SJSA1 (cell line): ENCODE results near the gene FRMD4A. TPM values are rescaled to one million over a fixed set of nuclear protein-coding genes. Genes with fewer than 3 reads are reported as not detected.

Source experiments
- DNase-seq, 2 experiments: peaks; one replicate each; pipeline ENCODE4 v3.0.0-alpha.2; 2015 to 2020; ENCODE audit warnings: low spot score in 2 of 2, low read depth in 1 of 2
- H3K27ac ChIP-seq: fragments of 250-450 bp; sonication (Bioruptor Pico); 2 replicates; pipeline ENCODE4 v1.5.1; 2020; ENCODE audit warnings: mild to moderate bottlenecking, moderate library complexity
- H3K27me3 ChIP-seq: fragments of 250-450 bp; sonication (Bioruptor Pico); replicated peaks from 2 replicates; pipeline ENCODE4 v1.5.1; 2020; ENCODE audit warnings: mild to moderate bottlenecking, moderate library complexity
- H3K36me3 ChIP-seq: fragments of 250-450 bp; sonication (Bioruptor Pico); 2 replicates; pipeline ENCODE4 v1.5.1; 2020; ENCODE audit warnings: mild to moderate bottlenecking
- H3K4me1 ChIP-seq: fragments of 250-450 bp; sonication (Bioruptor Pico); replicated peaks from 2 replicates; pipeline ENCODE4 v1.6.1; 2021; ENCODE audit warnings: mild to moderate bottlenecking
- H3K4me3 ChIP-seq: fragments of 250-450 bp; sonication (Bioruptor Pico); 2 replicates; pipeline ENCODE4 v1.5.1; 2020; ENCODE audit warnings: mild to moderate bottlenecking
- H3K9me3 ChIP-seq: fragments of 250-450 bp; sonication (Bioruptor Pico); replicated peaks from 2 replicates; pipeline ENCODE4 v1.5.1; 2020; ENCODE audit warnings: mild to moderate bottlenecking
- total RNA-seq: library from RNA; depleted of rRNA; stranded (reverse); fragments of >200 nt; shearing (Covaris generic); gene quantifications from 2 replicates; pipeline ENCODE4 v1.2.3, GENCODE V29; 2014

FRMD4A gene
- total RNA-seq, 1 experiment from 2014 or later: 6.2 TPM

GRCh38 chr10:14296065-14296709, 34.5 kb downstream of the FRMD4A start:
- Histone ChIP-seq H3K9me3 (no peaks in the 10 kb centered on the region), H3K4me1 (no peaks in the 10 kb centered on the region), H3K27ac (no peak overlapping the region), H3K27me3 (no peaks in the 10 kb centered on the region; the same call in 1 of the 2 replicates), H3K4me3 (no peak overlapping the region), H3K36me3 (no peaks in the 10 kb centered on the region)
- DNase-seq: no peak

GRCh38 chr10:14294347-14295059, 36.2 kb downstream of the FRMD4A start:
- no peaks in the 10 kb centered on the region for H3K36me3 ChIP-seq
- no peaks in the 10 kb centered on the region for H3K27me3 ChIP-seq
- no peaks in the 10 kb centered on the region for H3K9me3 ChIP-seq
- no peak overlapping the region for H3K27ac ChIP-seq
- H3K4me3 ChIP-seq: no peak overlapping the region
- DNase-seq: no peak
- no peaks in the 10 kb centered on the region for H3K4me1 ChIP-seq

DNA sequence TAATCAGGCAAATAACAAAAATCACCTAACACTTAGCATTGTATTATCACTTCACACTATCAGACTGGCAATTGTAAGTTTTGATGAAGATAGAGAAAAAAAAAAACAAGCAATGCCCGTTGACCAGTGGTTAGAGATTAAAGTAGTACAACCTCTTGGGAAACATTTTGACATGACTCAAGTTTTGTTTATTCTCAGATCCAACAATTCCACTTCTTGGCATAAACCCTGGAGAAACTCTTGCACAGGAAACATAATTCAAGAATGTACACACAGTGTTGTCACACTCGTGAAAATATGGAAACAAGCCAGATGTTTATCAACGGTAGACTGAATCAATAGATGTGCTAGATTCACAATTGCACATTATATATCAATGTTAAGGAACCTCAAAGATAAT, 37.2 kb downstream of the FRMD4A start:
- Histone ChIP-seq H3K27ac (no peak overlapping the region), H3K4me1 (no peaks in the 10 kb centered on the region), H3K36me3 (no peaks in the 10 kb centered on the region), H3K27me3 (no peaks in the 10 kb centered on the region), H3K9me3 (no peaks in the 10 kb centered on the region), H3K4me3 (no peak overlapping the region)
- DNase-seq: no peak

GRCh38 chr10:14291296-14291695, 39.4 kb downstream of the FRMD4A start:
- Histone ChIP-seq H3K36me3 (no peaks in the 10 kb centered on the region), H3K4me3 (no peak overlapping the region), H3K27ac (no peak overlapping the region), H3K9me3 (no peaks in the 10 kb centered on the region), H3K27me3 (no peaks in the 10 kb centered on the region), H3K4me1 (no peaks in the 10 kb centered on the region)
- no peak for DNase-seq

DNA sequence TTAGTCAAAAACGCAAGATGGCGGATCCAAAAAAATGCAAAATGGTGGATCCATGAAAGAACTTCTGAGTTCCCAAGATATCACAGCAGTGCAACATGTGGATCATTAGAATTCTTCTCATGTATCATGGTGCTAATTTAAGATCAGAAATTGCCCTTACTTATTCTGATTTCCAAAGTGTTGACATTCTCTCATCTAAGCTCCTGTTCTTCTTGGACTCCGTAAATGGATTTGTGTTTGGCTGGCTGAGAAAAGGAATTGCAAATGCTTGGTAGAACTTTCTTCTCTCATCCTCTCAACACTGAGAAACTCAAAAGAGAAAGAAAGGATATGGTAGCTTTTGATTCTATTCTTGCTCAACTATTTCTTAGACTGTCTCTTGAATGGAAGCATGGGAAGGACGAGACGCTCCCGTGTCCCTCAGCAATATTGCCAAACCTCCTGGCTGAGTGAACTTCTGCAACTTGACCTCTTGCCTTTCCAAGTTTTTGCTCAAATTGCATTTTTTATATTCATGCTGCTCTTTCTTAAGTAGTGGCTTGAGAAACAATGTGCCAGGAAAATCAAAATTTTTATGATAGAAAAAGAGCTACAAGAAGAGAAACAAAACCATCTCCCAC, 44.7 kb downstream of the FRMD4A start:
- Histone ChIP-seq H3K27me3 (0 out of 2 replicates have a peak, but pooled peaks cover 2% of the 10 kb centered on the region), H3K4me1 (0 out of 2 replicates have a peak, but pooled peaks cover 8% of the 10 kb centered on the region), H3K4me3 (no peak overlapping the region), H3K9me3 (no peaks in the 10 kb centered on the region), H3K36me3 (no peaks in the 10 kb centered on the region), H3K27ac (no peak overlapping the region)
- no peak for DNase-seq

DNA sequence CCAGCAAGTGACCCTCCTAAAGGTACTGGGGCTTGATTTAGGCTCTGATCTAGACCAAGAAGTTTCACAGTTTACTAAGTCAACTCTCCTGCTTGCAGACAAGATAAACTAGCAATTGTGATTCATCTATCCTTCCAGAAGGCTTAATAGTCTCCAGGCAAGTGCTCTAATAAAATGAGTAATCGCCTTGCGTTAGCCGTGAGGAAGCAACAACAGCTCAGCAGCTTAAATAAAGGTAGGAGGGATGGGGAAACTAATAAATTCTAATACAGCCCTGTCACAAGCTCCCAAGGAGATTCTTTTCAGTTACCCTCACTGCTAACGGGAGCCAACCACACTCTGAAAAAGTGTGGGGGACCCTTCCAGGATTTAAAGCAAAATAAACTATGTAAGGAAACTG, 48.4 kb downstream of the FRMD4A start:
- no peaks in the 10 kb centered on the region for H3K36me3 ChIP-seq
- H3K27me3 ChIP-seq: 0 out of 2 replicates have a peak, but pooled peaks cover 2% of the 10 kb centered on the region
- no peak overlapping the region for H3K4me3 ChIP-seq
- H3K9me3 ChIP-seq: no peaks in the 10 kb centered on the region
- H3K27ac ChIP-seq: no peak overlapping the region
- DNase-seq: no peak
- 0 out of 2 replicates have a peak, but pooled peaks cover 8% of the 10 kb centered on the region for H3K4me1 ChIP-seq

- Histone ChIP-seq H3K27me3 (no peaks in the 10 kb centered on the region), H3K4me1 (0 out of 2 replicates have a peak, but pooled peaks cover 6% of the 10 kb centered on the region), H3K9me3 (no peaks in the 10 kb centered on the region), H3K27ac (no peak overlapping the region), H3K4me3 (no peak overlapping the region), H3K36me3 (no peaks in the 10 kb centered on the region)
- DNase-seq: no peak
Observed at GRCh38 chr10:14278533-14278932, 52.2 kb downstream of the FRMD4A start.

GRCh38 chr10:14276210-14276609, 54.5 kb downstream of the FRMD4A start:
- DNase-seq: no peak
- H3K36me3 ChIP-seq: no peaks in the 10 kb centered on the region
- H3K27ac ChIP-seq: no peak overlapping the region
- no peak overlapping the region for H3K4me3 ChIP-seq
- no peaks in the 10 kb centered on the region for H3K9me3 ChIP-seq
- H3K4me1 ChIP-seq: no peaks in the 10 kb centered on the region
- H3K27me3 ChIP-seq: no peaks in the 10 kb centered on the region

DNA sequence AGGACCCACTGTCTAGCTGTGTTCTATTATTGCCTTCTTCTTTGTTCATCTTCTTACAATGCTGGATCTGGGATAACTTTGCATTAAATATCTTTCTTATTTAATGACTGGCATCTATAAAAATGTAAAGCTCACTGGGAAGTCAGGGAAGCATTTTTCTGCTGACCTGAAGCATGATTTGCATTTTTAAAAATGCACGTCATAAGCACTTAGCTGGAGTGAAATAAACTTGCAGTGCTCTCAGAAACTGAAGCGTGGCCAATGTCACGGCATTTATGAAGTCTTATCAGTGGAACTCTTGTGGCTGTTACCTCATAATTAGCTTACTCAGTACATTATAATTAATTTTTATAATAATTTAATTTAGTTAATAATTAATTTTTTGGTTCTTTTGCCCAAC, 59.1 kb downstream of the FRMD4A start:
- DNase-seq: no peak
- Histone ChIP-seq H3K4me3 (no peak overlapping the region), H3K36me3 (no peaks in the 10 kb centered on the region), H3K27ac (no peak overlapping the region), H3K9me3 (no peaks in the 10 kb centered on the region), H3K27me3 (no peaks in the 10 kb centered on the region; the same call in none of the 2 replicates), H3K4me1 (no peaks in the 10 kb centered on the region)

DNA sequence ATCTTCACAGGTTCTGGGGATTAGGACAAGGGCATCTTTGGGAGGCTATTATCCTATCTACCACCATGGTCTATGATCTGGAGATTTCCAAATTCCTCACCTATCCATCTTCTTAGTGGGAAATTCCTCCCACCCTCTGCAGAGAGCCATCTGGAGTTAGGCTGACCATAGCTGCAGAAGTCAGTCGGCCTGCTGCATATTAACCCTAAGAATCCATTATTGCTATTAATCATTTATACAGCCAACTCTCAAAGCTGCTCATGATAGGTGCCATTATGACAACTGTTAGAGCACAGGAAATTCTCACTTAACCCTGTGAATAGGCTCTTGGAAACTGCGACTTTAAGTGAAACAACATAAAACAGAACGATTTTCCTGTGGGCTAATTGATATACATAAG, 60.4 kb downstream of the FRMD4A start:
- Histone ChIP-seq H3K4me3 (no peak overlapping the region), H3K36me3 (no peaks in the 10 kb centered on the region), H3K27ac (no peak overlapping the region), H3K4me1 (no peaks in the 10 kb centered on the region), H3K27me3 (no peaks in the 10 kb centered on the region; the same call in none of the 2 replicates), H3K9me3 (no peaks in the 10 kb centered on the region)
- DNase-seq: no peak

DNA sequence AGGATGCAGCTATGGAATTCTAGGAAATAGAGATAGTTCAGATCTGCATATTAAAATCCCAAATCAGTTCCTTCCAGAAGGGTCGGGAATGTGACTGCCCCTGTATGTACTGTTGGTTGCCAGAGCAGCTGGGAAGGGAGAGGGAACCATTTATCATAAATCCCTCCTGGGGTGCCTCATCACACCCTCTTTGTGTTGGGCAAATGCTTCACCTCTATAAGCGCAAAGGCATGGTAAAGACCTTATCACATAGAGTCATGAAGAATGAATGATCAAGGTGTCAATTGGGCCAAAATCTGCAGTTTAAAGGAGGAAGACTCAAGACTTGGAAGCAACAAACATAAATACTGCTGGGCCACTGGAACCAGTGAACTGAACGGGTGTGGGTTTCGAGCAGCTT, 65.0 kb downstream of the FRMD4A start:
- H3K27ac ChIP-seq: no peak overlapping the region
- H3K9me3 ChIP-seq: no peaks in the 10 kb centered on the region; the same call in 1 of the 2 replicates
- H3K36me3 ChIP-seq: no peaks in the 10 kb centered on the region
- no peak overlapping the region for H3K4me3 ChIP-seq
- H3K4me1 ChIP-seq: no peaks in the 10 kb centered on the region
- no peak for DNase-seq
- H3K27me3 ChIP-seq: peaks cover 5% of the 10 kb centered on the region

GRCh38 chr10:14262836-14263425, 67.8 kb downstream of the FRMD4A start:
- peaks cover 9% of the 10 kb centered on the region for H3K27me3 ChIP-seq
- no peaks in the 10 kb centered on the region; the same call in 1 of the 2 replicates for H3K9me3 ChIP-seq
- H3K4me3 ChIP-seq: no peak overlapping the region
- H3K4me1 ChIP-seq: no peaks in the 10 kb centered on the region
- no peak overlapping the region for H3K27ac ChIP-seq
- no peaks in the 10 kb centered on the region for H3K36me3 ChIP-seq
- DNase-seq: no peak

DNA sequence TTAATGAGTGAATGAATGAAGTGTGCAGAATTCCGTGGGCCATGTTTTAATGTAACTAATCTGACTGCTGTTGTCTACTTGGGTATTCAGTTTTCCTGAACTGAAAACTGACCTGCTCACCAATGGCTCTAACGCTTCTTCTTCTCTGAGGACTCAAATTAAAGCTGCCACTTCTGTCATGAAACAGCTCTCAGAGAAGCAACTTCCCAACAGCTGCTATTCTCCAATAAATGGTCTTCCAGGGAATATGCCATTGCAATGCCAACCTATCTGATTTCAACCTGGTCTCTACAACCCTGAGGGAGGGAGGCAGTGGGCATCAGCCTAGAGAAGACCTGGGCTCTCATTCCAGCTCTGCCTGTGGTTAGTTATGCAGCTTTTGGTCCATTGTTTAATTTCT, 69.4 kb downstream of the FRMD4A start:
- Histone ChIP-seq H3K4me1 (no peaks in the 10 kb centered on the region), H3K27me3 (peaks cover 9% of the 10 kb centered on the region), H3K9me3 (no peaks in the 10 kb centered on the region; the same call in 1 of the 2 replicates), H3K36me3 (no peaks in the 10 kb centered on the region), H3K27ac (no peak overlapping the region), H3K4me3 (no peak overlapping the region)
- no peak for DNase-seq
